Germinal center (tissue), 1 donor: Measurements from ENCODE around the gene TNNC2.
A peak's percentile ranks its signal among the peaks of the same experiment; 100 is the strongest.
"Not testable (repeated sequence)": the region's sequence is repeated elsewhere in the genome, so short reads cannot be mapped to it uniquely, and the experiment has no call there.

Source experiments
- DNase-seq: peaks from one replicate; pipeline ENCODE4 v3.0.0; 2012; ENCODE audit warnings: mixed read lengths, low spot score

TNNC2 gene

GRCh38 chr20:45827030-45827652 lies at the start of gene TNNC2:
TNNC2 (minus strand) TSS chr20:45827312; CDS start chr20:45827248, 64 bp downstream.
- DNase-seq: no peak

- DNase-seq: no peak
Observed at GRCh38 chr20:45874576-45874975, 47.5 kb upstream of the TNNC2 start.

GRCh38 chr20:45874104-45874481 lies 47.0 kb upstream of the TNNC2 start:
- not testable (repeated sequence) for DNase-seq

- no peak for DNase-seq
Observed at GRCh38 chr20:45873409-45874103, 46.4 kb upstream of the TNNC2 start.

- no peak for DNase-seq
Observed at GRCh38 chr20:45872626-45873025, 45.5 kb upstream of the TNNC2 start.

GRCh38 chr20:45867819-45868176 lies 40.7 kb upstream of the TNNC2 start:
- no peak for DNase-seq

GRCh38 chr20:45867136-45867818 lies 40.2 kb upstream of the TNNC2 start:
- no peak for DNase-seq

- DNase-seq: no peak
Observed at GRCh38 chr20:45866454-45866853, 39.3 kb upstream of the TNNC2 start.

- DNase-seq: no peak
Observed at GRCh38 chr20:45863543-45864470, 36.7 kb upstream of the TNNC2 start.

- no peak for DNase-seq
Observed at GRCh38 chr20:45861221-45862075, 34.3 kb upstream of the TNNC2 start.

- no peak for DNase-seq
Observed at GRCh38 chr20:45860560-45861220, 33.6 kb upstream of the TNNC2 start.

- DNase-seq: no peak
Observed at GRCh38 chr20:45859916-45860315, 32.8 kb upstream of the TNNC2 start.

- DNase-seq: peak; percentile 66
Observed at GRCh38 chr20:45857882-45858216, 30.7 kb upstream of the TNNC2 start.

- DNase-seq: peak; percentile 100
Observed at GRCh38 chr20:45857114-45857881, 30.2 kb upstream of the TNNC2 start, which contains the start of the genes ACOT8 and ZSWIM3. ACOT8 (minus strand) TSS chr20:45857392; CDS start chr20:45857315, 77 bp downstream. ZSWIM3 (plus strand) TSS chr20:45857614; CDS start chr20:45857826, 212 bp downstream.

GRCh38 chr20:45853484-45853883 lies 26.4 kb upstream of the TNNC2 start:
- DNase-seq: no peak

- no peak for DNase-seq
Observed at GRCh38 chr20:45852326-45852725, 25.2 kb upstream of the TNNC2 start.

GRCh38 chr20:45851501-45851900 lies 24.4 kb upstream of the TNNC2 start:
- DNase-seq: no peak

GRCh38 chr20:45850926-45851325 lies 23.8 kb upstream of the TNNC2 start:
- no peak for DNase-seq

GRCh38 chr20:45850238-45850637 lies 23.1 kb upstream of the TNNC2 start:
- no peak for DNase-seq
